Endothelial cell of umbilical vein (primary cell): ENCODE measurements around the gene TNS1. TPM values are rescaled to one million over a fixed set of nuclear protein-coding genes. Genes with fewer than 3 reads are reported as not detected.

ENCODE experiments used
- BruUV-seq: library from RNA; stranded (reverse); fragments of 400-500 nt; replicated peaks from 2 replicates; lab custom pipeline; 2021; lab: Mats Ljungman, UMichigan
- CTCF ChIA-PET: fragments of 300-600, 350-600 bp; sonication (Branson Sonifier 250); formaldehyde crosslinking; loops from one replicate; lab custom pipeline; 2021; ENCODE audit warnings: antibody characterized with exemption, inconsistent platforms; lab: Charles Lee
- POLR2A ChIA-PET: fragments of 300-600, 350-600 bp; sonication (Branson Sonifier 250); formaldehyde crosslinking; loops from one replicate; lab custom pipeline; 2021; ENCODE audit warnings: antibody characterized with exemption, inconsistent platforms; lab: Charles Lee
- DNase-seq: peaks from one replicate; pipeline ENCODE4 v3.0.0-alpha.2; 2011; ENCODE audit warnings: low read depth, low spot score
- FAIRE-seq: peaks from 2 replicates; lab custom pipeline; 2011; peaks lifted over from hg19 to GRCh38; lab: Jason Lieb, UNC
- H2AFZ ChIP-seq: 2 replicates; pipeline ENCODE4 v1.6.0; 2012; ENCODE audit warnings: low read depth, low read length, control low read depth, inconsistent platforms
- H3K27ac ChIP-seq: 2 replicates; pipeline ENCODE4 v1.5.1; 2011; ENCODE audit warnings: low read depth, mild to moderate bottlenecking, control low read depth, low read length, moderate library complexity; ENCODE audit not compliant: insufficient read depth
- H3K27me3 ChIP-seq, 2 experiments: 2 replicates each; pipeline versions ENCODE4 v1.6.0 to v1.6.1; 2011; ENCODE audit warnings: low read length in 2 of 2, mixed read lengths in 1 of 2; ENCODE audit not compliant: control insufficient read depth in 2 of 2, insufficient read depth in 2 of 2
- H3K36me3 ChIP-seq, 2 experiments: 2 replicates in 1 of 2; 3 replicates in 1 of 2; pipeline ENCODE4 v1.5.1; 2011; ENCODE audit warnings: low read length in 2 of 2, mild to moderate bottlenecking in 1 of 2, moderate library complexity in 1 of 2; ENCODE audit not compliant: control insufficient read depth in 2 of 2, insufficient read depth in 2 of 2; ENCODE audit errors: extremely low read depth in 1 of 2
- H3K4me1 ChIP-seq: 3 replicates; pipeline ENCODE4 v1.5.1; 2011; ENCODE audit warnings: mild to moderate bottlenecking, low read length; ENCODE audit not compliant: control insufficient read depth, insufficient read depth; ENCODE audit errors: extremely low read depth
- H3K4me2 ChIP-seq: 2 replicates; pipeline ENCODE4 v1.6.1; 2011; ENCODE audit warnings: low read length, control low read depth, mixed read lengths; ENCODE audit not compliant: insufficient read depth
- H3K4me3 ChIP-seq, 3 experiments: fragments of 200-600 bp in 1 of 3; sonication (generic), shearing (Covaris generic) in 1 of 3; replicated peaks in 1 of 3; 2 replicates each; pipeline ENCODE4 v1.5.1; 2011 to 2016; ENCODE audit warnings: control low read depth in 3 of 3, low read length in 3 of 3, mild to moderate bottlenecking in 2 of 3, inconsistent platforms in 1 of 3, low read depth in 1 of 3, moderate library complexity in 1 of 3; ENCODE audit not compliant: insufficient read depth in 1 of 3
- H3K79me2 ChIP-seq: 2 replicates; pipeline ENCODE4 v1.6.0; 2012; ENCODE audit warnings: low read length, inconsistent platforms; ENCODE audit not compliant: control insufficient read depth, insufficient read depth
- H3K9ac ChIP-seq: replicated peaks from 2 replicates; pipeline ENCODE3; 2011; ENCODE audit warnings: low read length, control low read depth; ENCODE audit not compliant: insufficient read depth; ENCODE audit errors: extremely low read depth
- H3K9me1 ChIP-seq: replicated peaks from 3 replicates; pipeline ENCODE4 v1.6.0; 2011; ENCODE audit warnings: mild to moderate bottlenecking, low read length; ENCODE audit not compliant: control insufficient read depth, insufficient read depth; ENCODE audit errors: extremely low read depth
- H3K9me3 ChIP-seq: replicated peaks from 2 replicates; pipeline ENCODE4 v1.5.1; 2012; ENCODE audit warnings: low read length, inconsistent platforms; ENCODE audit not compliant: control insufficient read depth, insufficient read depth
- H4K20me1 ChIP-seq: replicated peaks from 2 replicates; pipeline ENCODE3; 2011; ENCODE audit warnings: mild to moderate bottlenecking, low read length; ENCODE audit not compliant: control insufficient read depth, insufficient read depth; ENCODE audit errors: extremely low read depth
- EZH2 ChIP-seq: IDR thresholded peaks from 2 replicates; pipeline ENCODE4 v1.6.1; 2012; ENCODE audit warnings: borderline replicate concordance, low read depth, mild to moderate bottlenecking, moderate library complexity, low read length, inconsistent platforms; ENCODE audit not compliant: severe bottlenecking
- FOS ChIP-seq: IDR thresholded peaks from 2 replicates; pipeline ENCODE4 v1.6.1; 2011; ENCODE audit warnings: mild to moderate bottlenecking, low read length, moderate library complexity, borderline replicate concordance; ENCODE audit not compliant: insufficient read depth
- GATA2 ChIP-seq: IDR thresholded peaks from 2 replicates; pipeline ENCODE4 v1.7.0; 2011; ENCODE audit warnings: low read depth, mild to moderate bottlenecking, moderate library complexity, mixed read lengths, low read length; ENCODE audit not compliant: insufficient read length, insufficient read depth
- JUN ChIP-seq: IDR thresholded peaks from 2 replicates; pipeline ENCODE4 v1.6.1; 2011; ENCODE audit warnings: borderline replicate concordance, low read depth; ENCODE audit not compliant: insufficient read length, insufficient read depth
- MYC ChIP-seq: IDR thresholded peaks from one replicate; pipeline ENCODE4 v1.6.1; 2011; ENCODE audit warnings: mild to moderate bottlenecking, low read depth, low read length
- POLR2A ChIP-seq: IDR thresholded peaks from 2 replicates; pipeline ENCODE4 v1.6.1; 2012; ENCODE audit warnings: low read depth, mild to moderate bottlenecking, control low read depth, low read length
- POLR2AphosphoS5 ChIP-seq: IDR thresholded peaks from 2 replicates; pipeline ENCODE4 v1.6.1; 2012; ENCODE audit warnings: low read depth, mild to moderate bottlenecking, control low read depth, low read length, moderate library complexity; ENCODE audit not compliant: insufficient read depth
- dilution Hi-C: fragments of 300-500 bp; cut with MboI; formaldehyde crosslinking; loops from one replicate; pipeline ENCODE4 v1.15.0; 2019; ENCODE audit warnings: low sequenced_read_pairs; ENCODE audit not compliant: extremely low pct_ligation_motif_present
- intact Hi-C: fragments of 100-400 bp; cut with micrococcal nuclease; formaldehyde crosslinking; loops from one replicate; pipeline ENCODE4 v1.10.0; 2022
- polyA plus RNA-seq, 4 experiments: library from polyadenylated mRNA; depleted of rRNA in 3 of 4; stranded (reverse) in 3 of 4; unstranded in 1 of 4; fragments of >200 nt; gene quantifications; 2 replicates each; pipeline versions ENCODE4 v1.2.1 to v1.2.3, GENCODE V29; 2011 to 2012; ENCODE audit warnings: missing spikeins in 1 of 4
- total RNA-seq: library from RNA; stranded (reverse); gene quantifications from 2 replicates; pipeline ENCODE4 v1.2.3, GENCODE V29; 2021
- TF ChIP-seq, protein P1 (sequence below): IDR thresholded peaks from 2 replicates; pipeline ENCODE4 v1.6.1; 2011; ENCODE audit not compliant: insufficient read depth, insufficient read length
- TF ChIP-seq, protein P2 (sequence below), 2 donors: IDR thresholded peaks; 1 replicate in 1 of 2; 2 replicates in 1 of 2; pipeline ENCODE4 v1.5.1; 2011; ENCODE audit warnings: low read length in 2 of 2, mild to moderate bottlenecking in 2 of 2, moderate library complexity in 2 of 2, control low read depth in 1 of 2, inconsistent platforms in 1 of 2, low read depth in 1 of 2; ENCODE audit not compliant: insufficient read depth in 1 of 2; ENCODE audit errors: extremely low read depth in 1 of 2

The TNS1 gene
- total and polyA plus RNA-seq, 2 donors (not counting 3 experiments of a cell fraction or from before 2014, with no cell fraction given): 11.0 to 52.1 TPM

DNA sequence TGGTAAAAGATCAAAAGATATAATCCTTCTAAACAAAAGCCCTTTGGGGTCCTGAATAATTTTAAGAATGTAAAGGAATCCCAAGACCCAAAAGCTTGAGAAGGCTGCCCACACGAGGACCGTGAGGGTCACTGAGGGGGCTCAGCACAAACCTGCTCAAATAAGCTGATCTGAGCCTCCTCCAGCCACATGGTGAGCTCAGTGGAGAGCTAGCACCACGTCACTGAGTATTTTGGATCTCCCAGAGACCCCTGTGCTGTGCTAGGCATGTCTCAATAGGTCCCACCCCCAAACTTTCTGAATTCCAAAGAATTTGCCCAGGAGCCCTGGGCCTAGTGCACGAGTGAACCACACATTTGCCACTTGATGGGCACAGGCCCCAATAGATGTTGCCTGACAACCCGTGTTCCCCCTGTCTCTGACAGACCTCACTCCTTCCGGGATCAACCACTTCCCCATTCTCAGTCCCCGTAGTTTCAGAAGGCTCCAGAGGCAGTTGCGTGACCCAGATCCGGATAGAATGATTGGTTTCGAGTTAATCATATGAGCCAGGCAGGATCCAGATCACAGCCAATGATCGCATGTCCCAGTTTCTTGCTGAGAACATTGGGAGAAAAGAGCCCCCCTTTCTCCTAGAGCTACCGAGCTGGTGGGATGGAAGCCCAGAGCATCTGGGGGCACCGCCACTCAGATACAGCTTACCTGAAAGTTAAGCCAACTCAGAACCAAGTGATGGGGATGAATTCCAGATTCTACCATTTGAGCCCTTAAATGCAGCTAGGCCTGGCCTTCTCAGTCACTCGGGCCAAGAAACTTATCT is 203.8 kb downstream of the TNS1 start:
- no peak overlapping the region for H3K27ac ChIP-seq
- dilution Hi-C loops: no loop called here
- POLR2A ChIA-PET: no interaction called here
- H3K4me2 ChIP-seq: no peak overlapping the region
- FAIRE-seq: no peak
- H3K27me3 ChIP-seq: no peaks in the 10 kb centered on the region
- CTCF ChIA-PET: interaction anchor here (1.1 to 2.0 kb wide), 5 partner anchors 8 to 195 kb away, joined by 3 to 8 read pairs (median 6); no protein-coding TSS in a partner anchor
- no peaks in the 10 kb centered on the region for H3K9me3 ChIP-seq
- DNase-seq: no peak
- no TSS peak for BruUV-seq
- H3K79me2 ChIP-seq: no peaks in the 10 kb centered on the region
- no peaks in the 10 kb centered on the region for H3K9me1 ChIP-seq
- TF ChIP-seq, protein P1, sequence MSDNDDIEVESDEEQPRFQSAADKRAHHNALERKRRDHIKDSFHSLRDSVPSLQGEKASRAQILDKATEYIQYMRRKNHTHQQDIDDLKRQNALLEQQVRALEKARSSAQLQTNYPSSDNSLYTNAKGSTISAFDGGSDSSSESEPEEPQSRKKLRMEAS: no peak
- TF ChIP-seq FOS (no peak), EZH2 (no peak), POLR2AphosphoS5 (no peak), POLR2A (no peak), JUN (no peak), GATA2 (no peak), MYC (no peak)
- TF ChIP-seq, protein P2, sequence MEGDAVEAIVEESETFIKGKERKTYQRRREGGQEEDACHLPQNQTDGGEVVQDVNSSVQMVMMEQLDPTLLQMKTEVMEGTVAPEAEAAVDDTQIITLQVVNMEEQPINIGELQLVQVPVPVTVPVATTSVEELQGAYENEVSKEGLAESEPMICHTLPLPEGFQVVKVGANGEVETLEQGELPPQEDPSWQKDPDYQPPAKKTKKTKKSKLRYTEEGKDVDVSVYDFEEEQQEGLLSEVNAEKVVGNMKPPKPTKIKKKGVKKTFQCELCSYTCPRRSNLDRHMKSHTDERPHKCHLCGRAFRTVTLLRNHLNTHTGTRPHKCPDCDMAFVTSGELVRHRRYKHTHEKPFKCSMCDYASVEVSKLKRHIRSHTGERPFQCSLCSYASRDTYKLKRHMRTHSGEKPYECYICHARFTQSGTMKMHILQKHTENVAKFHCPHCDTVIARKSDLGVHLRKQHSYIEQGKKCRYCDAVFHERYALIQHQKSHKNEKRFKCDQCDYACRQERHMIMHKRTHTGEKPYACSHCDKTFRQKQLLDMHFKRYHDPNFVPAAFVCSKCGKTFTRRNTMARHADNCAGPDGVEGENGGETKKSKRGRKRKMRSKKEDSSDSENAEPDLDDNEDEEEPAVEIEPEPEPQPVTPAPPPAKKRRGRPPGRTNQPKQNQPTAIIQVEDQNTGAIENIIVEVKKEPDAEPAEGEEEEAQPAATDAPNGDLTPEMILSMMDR (IDR thresholded peaks at IDR 0.05; ENCODE audit: extremely low read depth in 1 of 2, insufficient read depth in 1 of 2, low read depth in 1 of 2, low read length in 2 of 2): no peak
- no peaks in the 10 kb centered on the region for H3K4me1 ChIP-seq
- no peak overlapping the region for H3K4me3 ChIP-seq
- no peaks in the 10 kb centered on the region for H3K36me3 ChIP-seq
- no peak overlapping the region for H3K9ac ChIP-seq
- no peaks in the 10 kb centered on the region for H4K20me1 ChIP-seq
- no peak overlapping the region for H2AFZ ChIP-seq
- intact Hi-C loops: no loop called here
